Hematopoietic multipotent progenitor cell treated with erythropoietin and hydrocortisone succinate and interleukin-3 and kit ligand, for 4 days (in vitro differentiated cells): ENCODE data around the gene ARX.

Experiments
- DNase-seq: peaks from one replicate; pipeline ENCODE4 v3.0.0-alpha.2; 2015

ARX gene

GRCh38 chrX:25016361-25016671, 551 bp upstream of the ARX start:
- no peak for DNase-seq

GRCh38 chrX:25014366-25014838, 1.4 kb downstream of the ARX start:
- no peak for DNase-seq

GRCh38 chrX:25013632-25014365, 2.0 kb downstream of the ARX start:
- DNase-seq = no peak

GRCh38 chrX:25012793-25013631, 2.8 kb downstream of the ARX start:
- DNase-seq = no peak

- DNase-seq = peak; percentile 45
Observed at GRCh38 chrX:25012433-25012735, 3.4 kb downstream of the ARX start.

- DNase-seq = no peak
Observed at GRCh38 chrX:25011589-25012432, 4.0 kb downstream of the ARX start.

GRCh38 chrX:25010784-25011588, 4.8 kb downstream of the ARX start:
- no peak for DNase-seq

GRCh38 chrX:25009407-25009806, 6.4 kb downstream of the ARX start:
- no peak for DNase-seq

GRCh38 chrX:25007059-25008053, 8.4 kb downstream of the ARX start:
- no peak for DNase-seq

GRCh38 chrX:25006586-25007058, 9.1 kb downstream of the ARX start:
- no peak for DNase-seq

GRCh38 chrX:25005382-25006185, 10.2 kb downstream of the ARX start:
- no peak for DNase-seq

GRCh38 chrX:25005034-25005381, 10.8 kb downstream of the ARX start:
- no peak for DNase-seq

- DNase-seq = no peak
Observed at GRCh38 chrX:25004485-25005032, 11.2 kb downstream of the ARX start.

- no peak for DNase-seq
Observed at GRCh38 chrX:25004040-25004439, 11.7 kb downstream of the ARX start.

GRCh38 chrX:25003066-25003849, 12.5 kb downstream of the ARX start:
- DNase-seq = no peak

GRCh38 chrX:25002661-25003020, 13.1 kb downstream of the ARX start:
- no peak for DNase-seq

GRCh38 chrX:25001808-25002660, 13.7 kb downstream of the ARX start:
- DNase-seq = no peak

- no peak for DNase-seq
Observed at GRCh38 chrX:24999511-24999910, 16.3 kb downstream of the ARX start.
